Measurements from ENCODE around the gene MRM3.
"Not testable (repeated sequence)": the region's sequence is repeated elsewhere in the genome, so short reads cannot be mapped to it uniquely, and the experiment has no call there.

Gene MRM3

DNA sequence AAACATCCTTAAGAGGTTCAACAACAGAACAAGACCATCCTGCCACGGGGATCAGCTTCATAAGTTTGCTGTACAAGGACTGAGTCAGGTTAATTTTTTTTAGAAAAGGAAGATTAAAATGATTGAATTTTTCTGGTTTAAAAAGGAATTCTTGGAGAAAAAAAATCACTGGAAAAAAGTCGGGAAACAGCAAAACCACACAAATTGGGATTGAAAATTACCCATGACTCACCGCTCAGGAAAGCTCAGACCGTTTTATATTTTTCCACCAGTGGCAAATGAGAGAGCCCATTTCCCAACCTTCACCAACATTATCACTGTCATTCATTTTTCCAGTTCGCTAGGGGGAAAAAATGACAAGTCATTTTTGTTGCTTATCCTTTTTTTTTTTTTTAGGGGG, 46.6 kb downstream of the MRM3 start:
- no peak for DNase-seq

DNA sequence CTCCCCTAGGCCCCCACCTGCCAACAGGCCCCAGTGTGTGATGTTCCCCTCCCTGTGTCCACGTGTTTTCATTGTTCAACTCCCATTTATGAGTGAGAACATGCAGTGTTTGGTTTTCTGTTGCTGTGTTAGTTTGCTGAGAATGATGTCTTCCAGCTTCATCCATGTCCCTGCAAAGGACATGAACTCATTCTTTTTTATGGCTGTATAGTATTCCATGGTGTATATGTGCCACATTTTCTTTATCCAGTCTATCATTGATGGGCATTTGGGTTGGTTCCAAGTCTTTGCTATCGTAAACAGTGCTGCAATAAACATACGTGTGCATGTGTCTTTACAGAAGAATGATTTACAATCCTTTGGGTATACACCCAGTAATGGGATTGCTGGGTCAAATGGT, 47.5 kb downstream of the MRM3 start:
- not testable (repeated sequence) for DNase-seq

- no peak for DNase-seq
These were observed 48.2 kb downstream of the MRM3 start for GRCh38 chr17:830381-830780.

GRCh38 chr17:830950-831349, 48.8 kb downstream of the MRM3 start:
- no peak for DNase-seq

GRCh38 chr17:834136-834535, 52.0 kb downstream of the MRM3 start:
- no peak for DNase-seq

DNA sequence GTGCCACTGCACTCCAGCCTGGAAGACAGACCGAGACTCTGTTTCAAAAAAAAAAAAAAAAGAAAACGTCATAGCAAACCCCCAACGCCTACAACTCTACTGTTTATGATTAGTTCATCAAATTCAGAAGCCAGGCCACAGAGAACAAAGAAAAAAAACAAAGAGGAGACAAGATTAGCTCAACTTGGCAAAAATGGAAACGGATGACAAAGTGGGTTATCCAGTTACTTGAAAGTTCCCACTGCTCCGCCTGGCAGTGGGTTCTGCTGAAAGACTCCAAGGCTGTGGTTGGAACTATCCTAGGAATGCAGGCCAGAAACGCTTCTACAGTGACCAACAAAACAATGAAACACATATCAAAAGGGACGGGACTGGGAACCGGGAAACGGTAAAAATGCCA, 53.1 kb downstream of the MRM3 start:
- DNase-seq, result no peak

- not testable (repeated sequence) for DNase-seq
These were observed 53.6 kb downstream of the MRM3 start for GRCh38 chr17:835721-836120.

- no peak for DNase-seq
These were observed 54.0 kb downstream of the MRM3 start for GRCh38 chr17:836151-836550.

DNA sequence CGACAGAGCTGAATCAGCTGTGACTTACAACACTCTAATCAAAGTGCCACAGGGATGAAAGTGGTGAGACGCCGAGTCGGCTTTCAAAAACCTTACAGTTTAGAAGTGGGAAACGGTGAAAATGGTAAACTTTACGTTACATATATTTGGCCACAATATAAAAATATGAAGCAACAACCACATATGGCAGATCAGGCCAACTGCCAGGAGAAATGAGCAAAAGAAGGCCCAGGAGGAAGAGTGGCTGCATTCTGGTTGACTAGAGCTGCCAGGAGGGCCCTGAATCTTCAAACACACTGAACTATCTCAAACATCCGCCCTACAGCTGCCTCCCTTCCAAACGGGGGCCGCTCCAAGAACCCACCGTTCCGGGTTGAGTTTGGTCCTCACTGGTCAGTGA, 56.3 kb downstream of the MRM3 start:
- no peak for DNase-seq

DNA sequence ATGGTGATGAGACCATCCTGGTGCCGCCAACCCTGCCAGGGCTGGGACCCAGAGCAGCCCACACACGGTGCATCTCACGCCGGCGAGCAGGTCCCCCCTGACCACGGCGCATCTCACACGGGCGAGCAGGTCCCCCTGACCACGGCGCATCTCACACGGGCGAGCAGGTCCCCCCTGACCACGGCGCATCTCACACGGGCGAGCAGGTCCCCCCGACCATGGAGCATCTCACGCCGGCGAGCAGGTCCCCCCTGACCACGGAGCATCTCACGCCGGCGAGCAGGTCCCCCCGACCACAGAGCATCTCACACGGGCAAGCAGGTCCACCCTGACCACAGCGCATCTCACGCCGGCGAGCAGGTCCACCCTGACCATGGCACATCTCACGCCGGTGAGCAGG, 59.2 kb downstream of the MRM3 start:
- no peak for DNase-seq
